Measurements from ENCODE around the gene PIP5K1A.
"Not testable (repeated sequence)": the region's sequence is repeated elsewhere in the genome, so short reads cannot be mapped to it uniquely, and the experiment has no call there.

DNA sequence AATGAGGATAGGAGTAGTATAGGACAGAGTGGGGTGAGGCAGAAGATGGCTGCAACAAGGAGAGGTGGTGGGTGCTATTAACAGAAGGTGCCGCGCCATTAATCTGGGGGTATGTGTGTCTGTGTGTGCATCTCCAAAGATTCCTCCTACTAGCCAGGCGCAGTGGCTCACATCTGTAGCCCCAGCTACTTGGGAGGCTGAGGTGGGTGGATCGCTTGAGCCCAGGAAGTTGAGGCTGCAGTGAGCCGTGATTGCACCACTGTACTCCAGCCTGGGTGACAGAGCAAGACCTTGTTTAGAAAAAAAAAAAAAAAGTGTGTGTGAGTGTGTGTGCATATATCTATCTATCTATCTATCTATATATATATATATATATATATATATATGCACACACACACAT is 77.0 kb downstream of the PIP5K1A start:
- TF ChIP-seq PKNOX1 (IDR thresholded peaks at IDR 0.05); ARNT (IDR thresholded peaks at IDR 0.05); HDGF (IDR thresholded peaks at IDR 0.05; ENCODE audit: borderline replicate concordance); ELF4 (IDR thresholded peaks at IDR 0.05); SP1 (IDR thresholded peaks at IDR 0.05); NFRKB (IDR thresholded peaks at IDR 0.05); LEF1 (IDR thresholded peaks at IDR 0.05; ENCODE audit: borderline replicate concordance); FOXM1 (IDR thresholded peaks at IDR 0.05; ENCODE audit: borderline replicate concordance); FOXA1 (IDR thresholded peaks at IDR 0.05); BHLHE40 (IDR thresholded peaks at IDR 0.05; ENCODE audit: borderline replicate concordance); L3MBTL2 (conservative IDR thresholded peaks at IDR 0.05); TARDBP (IDR thresholded peaks at IDR 0.05); CTBP1 (IDR thresholded peaks at IDR 0.05; ENCODE audit: borderline replicate concordance); FOXK2 (IDR thresholded peaks at IDR 0.05): not testable (repeated sequence)

All from HEK293T (cell line).